Cardiac muscle cell (in vitro differentiated cells and primary cell): ENCODE data around the gene BNC2. TPM values are rescaled to one million over a fixed set of nuclear protein-coding genes. Genes with fewer than 3 reads are reported as not detected.
A peak's percentile ranks its signal among the peaks of the same experiment; 100 is the strongest.

ENCODE experiments used
- DNase-seq, 2 donors: peaks; one replicate each; pipeline versions ENCODE4 v3.0.0 to v3.0.0-alpha.2; 2010 to 2017; ENCODE audit warnings: low read depth in 1 of 2, low spot score in 1 of 2
- H3K27ac ChIP-seq: fragments of 200-600 bp; sonication (generic); 2 replicates; pipeline ENCODE4 v1.5.1; 2016
- H3K27me3 ChIP-seq: fragments of 200-600 bp; sonication (generic); 2 replicates; pipeline ENCODE4 v1.6.0; 2016; ENCODE audit warnings: control low read depth
- H3K36me3 ChIP-seq: fragments of 200-600 bp; sonication (generic); 2 replicates; pipeline ENCODE4 v1.5.1; 2016; ENCODE audit warnings: control low read depth
- H3K4me1 ChIP-seq: fragments of 200-600 bp; sonication (generic); 2 replicates; pipeline ENCODE4 v1.8.1; 2017; ENCODE audit warnings: low read depth, mild to moderate bottlenecking, mixed run types
- H3K4me3 ChIP-seq: fragments of 200-600 bp; sonication (generic); 2 replicates; pipeline ENCODE4 v1.5.1; 2016; ENCODE audit warnings: mild to moderate bottlenecking
- H3K9me3 ChIP-seq: fragments of 200-600 bp; sonication (generic); 2 replicates; pipeline ENCODE4 v1.5.1; 2017; ENCODE audit warnings: low read depth, mild to moderate bottlenecking, control low read depth
- polyA plus RNA-seq: library from polyadenylated mRNA; unstranded; fragments of >200 nt; fragmentation: Nextera tagmentation; extraction: Ambion mirVana; gene quantifications from 2 replicates; pipeline ENCODE4 v1.2.1, GENCODE V29; 2016
- total RNA-seq: library from RNA; depleted of rRNA; stranded (reverse); fragments of >200 nt; gene quantifications from 2 replicates; pipeline ENCODE4 v1.2.3, GENCODE V29; 2016
- TF ChIP-seq, protein P1 (sequence below): IDR thresholded peaks from 2 replicates; pipeline ENCODE4 v1.5.1; 2012; ENCODE audit warnings: low read depth, mild to moderate bottlenecking, low read length

The BNC2 gene
- total and polyA plus RNA-seq, 2 experiments from 2014 or later = 0.54 to 0.55 TPM

DNA sequence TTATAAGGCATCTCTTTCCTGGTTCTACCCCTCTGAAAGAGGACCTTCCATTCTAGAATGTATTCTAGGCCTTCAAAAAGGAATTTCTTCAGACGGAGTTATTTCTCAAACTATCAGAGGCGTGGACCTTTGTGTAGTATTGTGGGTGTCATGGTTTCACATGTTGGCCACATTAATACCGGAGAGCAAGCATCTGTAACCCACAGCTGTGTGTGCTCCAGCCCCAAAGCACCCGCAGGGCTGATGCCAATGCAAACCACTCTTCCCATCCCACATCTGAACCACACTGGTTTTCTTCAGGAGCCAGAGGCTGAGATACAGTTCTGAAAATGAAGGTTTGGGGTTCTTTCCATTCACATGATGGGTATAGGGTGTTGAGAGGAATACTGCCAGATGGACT lies 127.1 kb downstream of the BNC2 start:
- Histone ChIP-seq H3K9me3 (no peaks in the 10 kb centered on the region), H3K4me1 (no peaks in the 10 kb centered on the region)

DNA sequence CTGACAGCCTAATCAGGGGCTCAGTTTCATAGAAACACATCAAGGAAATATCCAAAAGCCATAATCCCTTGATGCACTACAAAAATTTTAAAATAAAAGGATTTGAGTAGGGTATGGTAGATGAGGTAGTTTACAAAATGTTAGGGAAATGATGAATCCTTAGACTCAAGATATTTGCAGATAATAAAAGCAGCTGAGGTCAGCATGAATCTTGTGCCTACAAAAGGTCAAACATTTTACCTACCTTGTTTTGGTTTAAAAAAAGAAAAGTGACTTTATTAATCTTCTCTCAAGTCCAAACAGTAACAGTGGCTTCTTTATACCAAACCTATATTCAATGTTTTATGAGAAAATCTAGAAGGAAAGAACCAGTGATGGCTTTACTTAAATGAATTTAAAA lies 135.5 kb downstream of the BNC2 start:
- TF ChIP-seq, protein P1, sequence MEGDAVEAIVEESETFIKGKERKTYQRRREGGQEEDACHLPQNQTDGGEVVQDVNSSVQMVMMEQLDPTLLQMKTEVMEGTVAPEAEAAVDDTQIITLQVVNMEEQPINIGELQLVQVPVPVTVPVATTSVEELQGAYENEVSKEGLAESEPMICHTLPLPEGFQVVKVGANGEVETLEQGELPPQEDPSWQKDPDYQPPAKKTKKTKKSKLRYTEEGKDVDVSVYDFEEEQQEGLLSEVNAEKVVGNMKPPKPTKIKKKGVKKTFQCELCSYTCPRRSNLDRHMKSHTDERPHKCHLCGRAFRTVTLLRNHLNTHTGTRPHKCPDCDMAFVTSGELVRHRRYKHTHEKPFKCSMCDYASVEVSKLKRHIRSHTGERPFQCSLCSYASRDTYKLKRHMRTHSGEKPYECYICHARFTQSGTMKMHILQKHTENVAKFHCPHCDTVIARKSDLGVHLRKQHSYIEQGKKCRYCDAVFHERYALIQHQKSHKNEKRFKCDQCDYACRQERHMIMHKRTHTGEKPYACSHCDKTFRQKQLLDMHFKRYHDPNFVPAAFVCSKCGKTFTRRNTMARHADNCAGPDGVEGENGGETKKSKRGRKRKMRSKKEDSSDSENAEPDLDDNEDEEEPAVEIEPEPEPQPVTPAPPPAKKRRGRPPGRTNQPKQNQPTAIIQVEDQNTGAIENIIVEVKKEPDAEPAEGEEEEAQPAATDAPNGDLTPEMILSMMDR = no peak
- peaks cover 85% of the 10 kb centered on the region for H3K27me3 ChIP-seq
- no peaks in the 10 kb centered on the region for H3K4me1 ChIP-seq
- H3K9me3 ChIP-seq = no peaks in the 10 kb centered on the region
- H3K27ac ChIP-seq = no peak overlapping the region
- DNase-seq = no peak
- H3K36me3 ChIP-seq = no peaks in the 10 kb centered on the region
- no peak overlapping the region for H3K4me3 ChIP-seq

More for the DNA sequence above, 127.1 kb downstream of the BNC2 start:
- Histone ChIP-seq H3K27me3 (peaks cover 87% of the 10 kb centered on the region), H3K4me3 (no peak overlapping the region), H3K27ac (no peak overlapping the region), H3K36me3 (no peaks in the 10 kb centered on the region)
- TF ChIP-seq, protein P1 = no peak
- DNase-seq = no peak

DNA sequence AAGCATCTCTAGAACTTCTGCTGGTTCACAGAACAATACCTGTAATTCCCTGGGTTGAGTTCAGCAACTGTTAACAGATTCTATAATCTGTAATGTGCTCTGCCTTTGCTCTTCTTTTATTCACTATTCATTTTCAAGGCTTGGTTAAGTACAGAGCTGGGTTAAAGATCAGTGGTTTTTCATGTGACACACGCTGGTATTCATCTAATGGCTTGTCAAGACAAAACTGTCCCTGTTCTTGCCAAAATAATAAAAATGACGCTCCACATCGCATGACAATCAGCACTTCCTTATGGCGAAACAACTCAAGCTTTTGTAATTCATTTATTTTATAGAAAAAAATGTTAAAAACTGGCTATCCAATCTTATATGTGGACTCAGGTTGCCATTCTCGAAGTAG lies 137.9 kb downstream of the BNC2 start:
- no peaks in the 10 kb centered on the region for H3K4me1 ChIP-seq
- no peaks in the 10 kb centered on the region for H3K9me3 ChIP-seq
- peaks cover 85% of the 10 kb centered on the region for H3K27me3 ChIP-seq

GRCh38 chr9:16730162-16730561 lies 140.3 kb downstream of the BNC2 start:
- TF ChIP-seq, protein P1 = no peak
- no peak overlapping the region for H3K4me3 ChIP-seq
- DNase-seq = no peak
- H3K27me3 ChIP-seq = peaks cover 100% of the 10 kb centered on the region
- no peaks in the 10 kb centered on the region for H3K36me3 ChIP-seq
- H3K27ac ChIP-seq = no peak overlapping the region
- peaks cover 4% of the 10 kb centered on the region for H3K4me1 ChIP-seq
- no peaks in the 10 kb centered on the region for H3K9me3 ChIP-seq

More for the DNA sequence above, 137.9 kb downstream of the BNC2 start:
- H3K27ac ChIP-seq = no peak overlapping the region
- H3K4me3 ChIP-seq = no peak overlapping the region
- TF ChIP-seq, protein P1 = no peak
- no peak for DNase-seq
- no peaks in the 10 kb centered on the region for H3K36me3 ChIP-seq

DNA sequence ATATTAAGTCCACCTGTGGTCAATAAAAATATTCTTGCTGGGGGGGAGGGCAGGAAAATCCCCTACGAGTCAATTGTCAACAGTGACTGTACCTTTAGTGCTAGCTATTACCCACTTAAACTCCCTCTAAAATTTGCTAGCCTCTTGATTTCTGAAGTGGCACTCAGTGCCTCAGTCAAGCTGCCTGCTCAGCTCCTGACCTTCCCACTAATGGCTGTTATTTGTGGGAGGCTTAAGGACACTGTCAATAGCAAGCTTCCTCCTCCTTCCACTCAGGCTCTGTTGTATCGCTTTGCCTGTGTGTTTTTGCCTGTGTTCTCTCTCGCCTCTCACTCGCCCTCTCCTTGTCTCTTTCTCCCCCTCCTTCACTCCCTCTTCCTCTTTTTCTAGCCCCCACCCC lies 140.8 kb downstream of the BNC2 start:
- TF ChIP-seq, protein P1 = no peak
- Histone ChIP-seq H3K27me3 (peaks cover 100% of the 10 kb centered on the region), H3K4me3 (no peak overlapping the region), H3K27ac (no peak overlapping the region), H3K9me3 (no peaks in the 10 kb centered on the region), H3K36me3 (no peaks in the 10 kb centered on the region), H3K4me1 (peaks cover 4% of the 10 kb centered on the region)
- peak in 1 of 2 donors; percentile 44 for DNase-seq

DNA sequence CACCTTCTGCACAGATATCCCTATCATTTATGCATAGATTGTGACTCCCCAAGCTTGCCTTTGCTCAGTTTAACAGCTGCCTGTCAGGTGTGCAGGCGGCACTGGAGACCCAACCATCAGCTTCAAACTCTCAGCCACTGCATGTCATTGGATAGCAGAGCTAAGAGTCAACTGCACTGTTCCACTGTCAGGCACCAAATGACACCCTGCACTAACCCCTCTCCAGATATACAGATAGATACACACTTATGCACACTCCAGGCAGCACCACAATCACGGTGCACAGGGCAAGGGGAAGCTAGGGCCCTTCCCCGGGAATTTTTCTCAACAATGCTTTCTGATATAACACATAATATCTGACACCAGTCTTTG lies 142.3 kb downstream of the BNC2 start:
- H3K36me3 ChIP-seq = no peaks in the 10 kb centered on the region
- DNase-seq = peak in 1 of 2 donors; percentile 35
- no peaks in the 10 kb centered on the region for H3K9me3 ChIP-seq
- H3K27me3 ChIP-seq = peaks cover 100% of the 10 kb centered on the region
- TF ChIP-seq, protein P1 = no peak
- peaks cover 4% of the 10 kb centered on the region for H3K4me1 ChIP-seq
- H3K4me3 ChIP-seq = no peak overlapping the region
- no peak overlapping the region for H3K27ac ChIP-seq
